HEK293 (cell line): ENCODE results near the gene TLCD3B.

Experiments used
- CTCF ChIA-PET: fragments of 350-600 bp; formaldehyde crosslinking; extraction: SDS; loops from one replicate; lab custom pipeline; 2021; ENCODE audit warnings: antibody characterized with exemption; lab: Yijun Ruan, JAX
- POLR2A ChIA-PET: fragments of 300-600 bp; formaldehyde crosslinking; extraction: SDS; loops from one replicate; lab custom pipeline; 2020; ENCODE audit warnings: antibody characterized with exemption, inconsistent platforms; lab: Yijun Ruan, JAX
- H3K27ac ChIP-seq: fragments of 200-500 bp; sonication (Bioruptor generic); 2 replicates; pipeline ENCODE4 v1.5.1; 2014; ENCODE audit warnings: low read depth, low read length, control low read depth, inconsistent platforms; ENCODE audit errors: extremely low read depth
- H3K36me3 ChIP-seq, 2 experiments: fragments of 200-500 bp in 1 of 2; sonication (Bioruptor generic) in 1 of 2; 1 replicate in 1 of 2; 2 replicates in 1 of 2; pipeline ENCODE4 v1.5.1; 2014 to 2017; ENCODE audit warnings: inconsistent platforms in 2 of 2, low read length in 2 of 2; ENCODE audit not compliant: control insufficient read depth in 2 of 2, insufficient read depth in 1 of 2
- H3K4me1 ChIP-seq: fragments of 200-500 bp; sonication (Bioruptor generic); 2 replicates; pipeline ENCODE4 v1.5.1; 2014; ENCODE audit warnings: mild to moderate bottlenecking, low read length, inconsistent platforms; ENCODE audit not compliant: control insufficient read depth, insufficient read depth
- H3K4me3 ChIP-seq: 2 replicates; pipeline ENCODE4 v1.5.1; 2011; ENCODE audit warnings: low read depth, mild to moderate bottlenecking, control low read depth, low read length, moderate library complexity
- H3K9me3 ChIP-seq: fragments of 200-500 bp; sonication (Bioruptor generic); 2 replicates; pipeline ENCODE4 v1.5.1; 2014; ENCODE audit warnings: low read depth, low read length, inconsistent platforms; ENCODE audit not compliant: control insufficient read depth, insufficient read depth
- INSM2 ChIP-seq: fragments of 450-650 bp; formaldehyde crosslinking; IDR thresholded peaks from 2 replicates; pipeline ENCODE4 v1.5.1; 2016; ENCODE audit warnings: missing biosample characterization, missing genetic modification characterization
- PATZ1 ChIP-seq: fragments of 450-650 bp; formaldehyde crosslinking; IDR thresholded peaks from 2 replicates; pipeline ENCODE4 v1.5.1; 2016; ENCODE audit warnings: missing biosample characterization, missing genetic modification characterization
- RBAK ChIP-seq: fragments of 450-650 bp; formaldehyde crosslinking; IDR thresholded peaks from 2 replicates; pipeline ENCODE4 v1.5.1; 2016; ENCODE audit warnings: missing biosample characterization, missing genetic modification characterization
- ZBTB7A ChIP-seq: fragments of 450-650 bp; formaldehyde crosslinking; IDR thresholded peaks from 2 replicates; pipeline ENCODE4 v1.5.1; 2016; ENCODE audit warnings: low read depth, missing biosample characterization, missing genetic modification characterization
- ZFHX2 ChIP-seq: fragments of 450-650 bp; formaldehyde crosslinking; conservative IDR thresholded peaks from 2 replicates; pipeline ENCODE4 v1.5.1; 2016; ENCODE audit warnings: missing biosample characterization, missing genetic modification characterization
- ZNF133 ChIP-seq: fragments of 450-650 bp; formaldehyde crosslinking; IDR thresholded peaks from 2 replicates; pipeline ENCODE4 v1.5.1; 2016; ENCODE audit warnings: missing biosample characterization, missing genetic modification characterization
- ZNF16 ChIP-seq: fragments of 450-650 bp; formaldehyde crosslinking; IDR thresholded peaks from 2 replicates; pipeline ENCODE4 v1.5.1; 2016; ENCODE audit warnings: low read depth, missing biosample characterization, missing genetic modification characterization
- ZNF202 ChIP-seq: fragments of 450-650 bp; formaldehyde crosslinking; IDR thresholded peaks from 2 replicates; pipeline ENCODE4 v1.5.1; 2016; ENCODE audit warnings: missing biosample characterization, missing genetic modification characterization, borderline replicate concordance
- ZNF274 ChIP-seq, 2 experiments: fragments of 200-500 bp in 1 of 2; fragments of 450-650 bp in 1 of 2; sonication (Bioruptor generic) in 1 of 2; formaldehyde crosslinking in 1 of 2; IDR thresholded peaks; 2 replicates each; pipeline versions ENCODE4 v1.5.1 to v1.6.1; 2014 to 2016; ENCODE audit warnings: borderline replicate concordance in 1 of 2, inconsistent platforms in 1 of 2, low read length in 1 of 2, missing biosample characterization in 1 of 2, missing genetic modification characterization in 1 of 2
- ZNF366 ChIP-seq: fragments of 450-650 bp; formaldehyde crosslinking; conservative IDR thresholded peaks from 2 replicates; pipeline ENCODE4 v1.5.1; 2016; ENCODE audit warnings: missing biosample characterization, missing genetic modification characterization
- ZNF513 ChIP-seq: fragments of 450-650 bp; IDR thresholded peaks from 2 replicates; pipeline ENCODE4 v1.5.1; 2018; ENCODE audit warnings: missing biosample characterization, missing genetic modification characterization
- ZNF544 ChIP-seq: fragments of 450-650 bp; formaldehyde crosslinking; IDR thresholded peaks from 2 replicates; pipeline ENCODE4 v1.5.0; 2017; ENCODE audit warnings: missing biosample characterization, missing genetic modification characterization
- ZNF600 ChIP-seq: fragments of 450-650 bp; formaldehyde crosslinking; IDR thresholded peaks from 2 replicates; pipeline ENCODE4 v1.5.1; 2016; ENCODE audit warnings: missing biosample characterization, missing genetic modification characterization
- ZNF837 ChIP-seq: fragments of 450-650 bp; formaldehyde crosslinking; IDR thresholded peaks from 2 replicates; pipeline ENCODE4 v1.5.1; 2016; ENCODE audit warnings: missing biosample characterization, missing genetic modification characterization

The TLCD3B gene

GRCh38 chr16:29982560-29983419, 48.3 kb downstream of the TLCD3B start:
- H3K4me3 ChIP-seq: no peak overlapping the region
- H3K4me1 ChIP-seq: no peaks in the 10 kb centered on the region
- H3K36me3 ChIP-seq: peaks cover 42 to 100% of the 10 kb centered on the region in 2 experiments
- POLR2A ChIA-PET: interaction anchor here (0.7 to 0.9 kb wide), 2 partner anchors 9 to 83 kb away, joined by 3 to 5 read pairs; partner anchors contain the start of genes SEZ6L2 and TAOK2
- peak; percentile 95 for TF ChIP-seq ZNF513 (tag by site-specific recombination)
- no peak for TF ChIP-seq ZNF366 (tag by site-specific recombination)
- TF ChIP-seq, all 188 proteins: peak for 1
- H3K9me3 ChIP-seq: no peaks in the 10 kb centered on the region
- CTCF ChIA-PET: interaction anchor here (0.5 to 1.4 kb wide), 2 partner anchors 50 to 277 kb away, joined by 3 read pairs; no protein-coding TSS in a partner anchor
- no peak overlapping the region for H3K27ac ChIP-seq

GRCh38 chr16:29978564-29979270, 52.4 kb downstream of the TLCD3B start:
- H3K9me3 ChIP-seq: no peaks in the 10 kb centered on the region
- H3K4me3 ChIP-seq: no peak overlapping the region
- H3K4me1 ChIP-seq: peaks cover 8% of the 10 kb centered on the region
- ChIA-PET POLR2A (interaction anchor here (1.0 to 1.3 kb wide), 4 partner anchors 10 to 53 kb away, joined by 3 to 5 read pairs (median 4); partner anchors contain the start of genes KCTD13 and TMEM219), CTCF (interaction anchor here (0.6 to 2.4 kb wide), 3 partner anchors 14 to 54 kb away, joined by 3 to 8 read pairs (median 3); partner anchors contain the start of genes HIRIP3 and INO80E)
- no peak overlapping the region for H3K27ac ChIP-seq
- TF ChIP-seq ZNF133 (no peak), ZNF16 (no peak)
- H3K36me3 ChIP-seq: peaks cover 27 to 84% of the 10 kb centered on the region in 2 experiments; a peak in 2 of 3 replicates

GRCh38 chr16:29978081-29978480, 53.0 kb downstream of the TLCD3B start:
- no peak overlapping the region for H3K27ac ChIP-seq
- TF ChIP-seq ZNF366 (tag by site-specific recombination) (no peak), ZFHX2 (no peak), ZNF202 (tag by site-specific recombination) (no peak), ZNF274 (IDR thresholded peaks at IDR 0.05; ENCODE audit: low read length) (no peak), ZNF274 (tag by site-specific recombination; IDR thresholded peaks at IDR 0.05; ENCODE audit: borderline replicate concordance) (no peak), RBAK (no peak), INSM2 (tag by site-specific recombination) (no peak), PATZ1 (tag by site-specific recombination) (no peak), ZNF837 (no peak), ZBTB7A (tag by site-specific recombination) (no peak), ZNF600 (no peak), ZNF544 (tag by site-specific recombination) (no peak)
- TF ChIP-seq, all 188 proteins: peak for 0
- Histone ChIP-seq H3K9me3 (no peaks in the 10 kb centered on the region), H3K4me1 (peaks cover 8% of the 10 kb centered on the region), H3K36me3 (peaks cover 20 to 78% of the 10 kb centered on the region in 2 experiments; a peak in 2 of 3 replicates), H3K4me3 (no peak overlapping the region)
- ChIA-PET POLR2A (interaction anchor here (1.0 to 1.3 kb wide), 3 partner anchors 11 to 17 kb away, joined by 3 to 5 read pairs (median 3); partner anchors contain the start of genes HIRIP3 and TMEM219), CTCF (no interaction called here)
